Activated CD4-positive, alpha-beta T cell treated with anti-CD3 and anti-CD28 coated beads, Interleukin-2, amount 10 ng/mL, durations not matched to agents 7 days and 5 days (primary cell): Measurements from ENCODE around the gene TSPAN6. TPM values are rescaled to one million over a fixed set of nuclear protein-coding genes. Genes with fewer than 3 reads are reported as not detected.

ENCODE experiments used
- CTCF ChIA-PET: fragments of 350-600 bp; sonication (Branson Sonifier 250); formaldehyde crosslinking; loops from one replicate; lab custom pipeline; 2021; ENCODE audit warnings: antibody characterized with exemption; lab: Charles Lee
- POLR2A ChIA-PET: fragments of 350-600 bp; sonication (Branson Sonifier 250); formaldehyde crosslinking; loops from one replicate; lab custom pipeline; 2021; ENCODE audit warnings: antibody characterized with exemption; lab: Charles Lee
- DNase-seq: peaks from one replicate; pipeline ENCODE4 v3.0.0-alpha.2; 2020
- H3K27ac Mint-ChIP-seq: one replicate; pipeline ENCODE4 v1.8.0; 2021; ENCODE audit warnings: mild to moderate bottlenecking, moderate library complexity, mixed read lengths
- H3K27me3 Mint-ChIP-seq: one replicate; pipeline ENCODE4 v1.8.0; 2021; ENCODE audit warnings: mixed read lengths
- H3K36me3 Mint-ChIP-seq: one replicate; pipeline ENCODE4 v1.8.0; 2021; ENCODE audit warnings: low read depth, mixed read lengths
- H3K4me1 Mint-ChIP-seq: one replicate; pipeline ENCODE4 v1.8.0; 2021; ENCODE audit warnings: mixed read lengths
- H3K4me3 Mint-ChIP-seq: one replicate; pipeline ENCODE4 v1.8.0; 2021; ENCODE audit warnings: mild to moderate bottlenecking, moderate library complexity, mixed read lengths
- H3K9me3 Mint-ChIP-seq: one replicate; pipeline ENCODE4 v1.8.0; 2021; ENCODE audit warnings: mixed read lengths
- total RNA-seq, 2 experiments: library from RNA; stranded (reverse); gene quantifications; one replicate each; pipeline ENCODE4 v1.2.3, GENCODE V29; 2021

Gene TSPAN6
- total RNA-seq = not detected

- no peaks in the 10 kb centered on the region for H3K9me3 Mint-ChIP-seq
- H3K4me1 Mint-ChIP-seq = peaks cover 7% of the 10 kb centered on the region
- ChIA-PET POLR2A (no interaction called here), CTCF (no interaction called here)
- H3K27ac Mint-ChIP-seq = no peak within 1 kb of the TSS
- peaks cover 16% of the 10 kb centered on the region for H3K27me3 Mint-ChIP-seq
- H3K4me3 Mint-ChIP-seq = peak within 1 kb of the TSS; percentile 77
- peak; percentile 74 for DNase-seq
- H3K36me3 Mint-ChIP-seq = no peaks in the 10 kb centered on the region
Measured at GRCh38 chrX:100636321-100636991, at the start of gene TSPAN6. Gene TSPAN6 (minus strand): TSS chrX:100636806. CDS start chrX:100636694, 112 bp downstream.

- no peak overlapping the region for H3K27ac Mint-ChIP-seq
- ChIA-PET CTCF (interaction anchor here (4.2 kb wide), 1 partner anchor 83 kb away, joined by 25 read pairs; no protein-coding TSS in a partner anchor), POLR2A (no interaction called here)
- no peaks in the 10 kb centered on the region for H3K36me3 Mint-ChIP-seq
- no peak overlapping the region for H3K4me3 Mint-ChIP-seq
- H3K9me3 Mint-ChIP-seq = no peaks in the 10 kb centered on the region
- no peaks in the 10 kb centered on the region for H3K27me3 Mint-ChIP-seq
- peaks cover 2% of the 10 kb centered on the region for H3K4me1 Mint-ChIP-seq
- no peak for DNase-seq
Measured at GRCh38 chrX:100685997-100686305, 49.3 kb upstream of the TSPAN6 start.

- peak; percentile 70 for DNase-seq
- no peaks in the 10 kb centered on the region for H3K9me3 Mint-ChIP-seq
- H3K4me1 Mint-ChIP-seq = peaks cover 2% of the 10 kb centered on the region
- POLR2A ChIA-PET = no interaction called here
- no peak overlapping the region for H3K4me3 Mint-ChIP-seq
- no peaks in the 10 kb centered on the region for H3K36me3 Mint-ChIP-seq
- H3K27ac Mint-ChIP-seq = no peak overlapping the region
- H3K27me3 Mint-ChIP-seq = peaks cover 3% of the 10 kb centered on the region
- CTCF ChIA-PET = interaction anchor here (4.2 kb wide), 1 partner anchor 83 kb away, joined by 25 read pairs; no protein-coding TSS in a partner anchor
Measured at GRCh38 chrX:100685284-100685996, 48.8 kb upstream of the TSPAN6 start.

GRCh38 chrX:100682939-100683338 lies 46.3 kb upstream of the TSPAN6 start:
- DNase-seq = no peak
- Mint-ChIP-seq H3K4me3 (no peak overlapping the region), H3K4me1 (peaks cover 2% of the 10 kb centered on the region), H3K27ac (no peak overlapping the region), H3K36me3 (no peaks in the 10 kb centered on the region), H3K9me3 (no peaks in the 10 kb centered on the region), H3K27me3 (peaks cover 4% of the 10 kb centered on the region)
- ChIA-PET CTCF (no interaction called here), POLR2A (no interaction called here)

GRCh38 chrX:100681599-100681998 lies 45.0 kb upstream of the TSPAN6 start:
- H3K36me3 Mint-ChIP-seq = no peaks in the 10 kb centered on the region
- H3K27ac Mint-ChIP-seq = no peak overlapping the region
- no peaks in the 10 kb centered on the region for H3K4me1 Mint-ChIP-seq
- ChIA-PET POLR2A (no interaction called here), CTCF (no interaction called here)
- H3K27me3 Mint-ChIP-seq = peaks cover 4% of the 10 kb centered on the region
- H3K9me3 Mint-ChIP-seq = no peaks in the 10 kb centered on the region
- DNase-seq = no peak
- no peak overlapping the region for H3K4me3 Mint-ChIP-seq

- ChIA-PET POLR2A (no interaction called here), CTCF (no interaction called here)
- Mint-ChIP-seq H3K36me3 (no peaks in the 10 kb centered on the region), H3K4me3 (no peak overlapping the region), H3K4me1 (no peaks in the 10 kb centered on the region), H3K27me3 (peaks cover 4% of the 10 kb centered on the region), H3K9me3 (no peaks in the 10 kb centered on the region), H3K27ac (no peak overlapping the region)
- DNase-seq = no peak
Measured at GRCh38 chrX:100680756-100681155, 44.1 kb upstream of the TSPAN6 start.

- Mint-ChIP-seq H3K27me3 (peaks cover 4% of the 10 kb centered on the region), H3K4me1 (no peaks in the 10 kb centered on the region), H3K36me3 (no peaks in the 10 kb centered on the region), H3K4me3 (no peak overlapping the region), H3K9me3 (no peaks in the 10 kb centered on the region), H3K27ac (no peak overlapping the region)
- CTCF ChIA-PET = interaction anchor here (1.3 kb wide), 1 partner anchor 13 kb away, joined by 3 read pairs; no protein-coding TSS in a partner anchor
- POLR2A ChIA-PET = no interaction called here
- no peak for DNase-seq
Measured at GRCh38 chrX:100677611-100678181, 41.1 kb upstream of the TSPAN6 start.

- H3K36me3 Mint-ChIP-seq = no peaks in the 10 kb centered on the region
- no peaks in the 10 kb centered on the region for H3K27me3 Mint-ChIP-seq
- H3K9me3 Mint-ChIP-seq = no peaks in the 10 kb centered on the region
- no peak overlapping the region for H3K27ac Mint-ChIP-seq
- CTCF ChIA-PET = no interaction called here
- no peaks in the 10 kb centered on the region for H3K4me1 Mint-ChIP-seq
- no peak for DNase-seq
- POLR2A ChIA-PET = no interaction called here
- no peak overlapping the region for H3K4me3 Mint-ChIP-seq
Measured at GRCh38 chrX:100674705-100675104, 38.1 kb upstream of the TSPAN6 start.

- Mint-ChIP-seq H3K9me3 (no peaks in the 10 kb centered on the region), H3K27ac (no peak overlapping the region), H3K36me3 (no peaks in the 10 kb centered on the region), H3K4me3 (no peak overlapping the region), H3K27me3 (peaks cover under 1% of the 10 kb centered on the region), H3K4me1 (no peaks in the 10 kb centered on the region)
- POLR2A ChIA-PET = no interaction called here
- CTCF ChIA-PET = no interaction called here
- no peak for DNase-seq
Measured at GRCh38 chrX:100673397-100673953, 36.9 kb upstream of the TSPAN6 start.

GRCh38 chrX:100672966-100673365 lies 36.4 kb upstream of the TSPAN6 start:
- H3K27me3 Mint-ChIP-seq = peaks cover 3% of the 10 kb centered on the region
- no peaks in the 10 kb centered on the region for H3K4me1 Mint-ChIP-seq
- POLR2A ChIA-PET = no interaction called here
- no peak overlapping the region for H3K27ac Mint-ChIP-seq
- DNase-seq = no peak
- CTCF ChIA-PET = no interaction called here
- no peak overlapping the region for H3K4me3 Mint-ChIP-seq
- H3K9me3 Mint-ChIP-seq = no peaks in the 10 kb centered on the region
- no peaks in the 10 kb centered on the region for H3K36me3 Mint-ChIP-seq

GRCh38 chrX:100663642-100664041 lies 27.0 kb upstream of the TSPAN6 start:
- DNase-seq = no peak
- Mint-ChIP-seq H3K27ac (no peak overlapping the region), H3K9me3 (no peaks in the 10 kb centered on the region), H3K4me3 (no peak overlapping the region), H3K4me1 (no peaks in the 10 kb centered on the region), H3K36me3 (no peaks in the 10 kb centered on the region), H3K27me3 (peaks cover 3% of the 10 kb centered on the region)
- ChIA-PET CTCF (interaction anchor here (0.6 to 1.2 kb wide), 2 partner anchors 14 to 527 kb away, joined by 3 to 4 read pairs; no protein-coding TSS in a partner anchor), POLR2A (no interaction called here)

- ChIA-PET CTCF (no interaction called here), POLR2A (no interaction called here)
- H3K9me3 Mint-ChIP-seq = no peaks in the 10 kb centered on the region
- no peaks in the 10 kb centered on the region for H3K4me1 Mint-ChIP-seq
- H3K36me3 Mint-ChIP-seq = no peaks in the 10 kb centered on the region
- no peak overlapping the region for H3K4me3 Mint-ChIP-seq
- no peaks in the 10 kb centered on the region for H3K27me3 Mint-ChIP-seq
- no peak for DNase-seq
- no peak overlapping the region for H3K27ac Mint-ChIP-seq
Measured at GRCh38 chrX:100662796-100663195, 26.2 kb upstream of the TSPAN6 start.

GRCh38 chrX:100662170-100662569 lies 25.6 kb upstream of the TSPAN6 start:
- no peaks in the 10 kb centered on the region for H3K27me3 Mint-ChIP-seq
- DNase-seq = no peak
- H3K36me3 Mint-ChIP-seq = no peaks in the 10 kb centered on the region
- H3K4me1 Mint-ChIP-seq = no peaks in the 10 kb centered on the region
- H3K9me3 Mint-ChIP-seq = no peaks in the 10 kb centered on the region
- H3K4me3 Mint-ChIP-seq = no peak overlapping the region
- POLR2A ChIA-PET = no interaction called here
- H3K27ac Mint-ChIP-seq = no peak overlapping the region
- CTCF ChIA-PET = no interaction called here
